Right lobe of liver (tissue), 6 donors: ENCODE measurements around the gene C1orf105. TPM values are rescaled to one million over a fixed set of nuclear protein-coding genes. Genes with fewer than 3 reads are reported as not detected.

ENCODE experiments used
- ATAC-seq, 4 donors: fragments of 200-7000 bp; cut with Tn5 transposase; one replicate each; pipeline ENCODE4 v1.9.1; 2020; ENCODE audit warnings: mild to moderate bottlenecking in 4 of 4, moderate library complexity in 4 of 4
- DNase-seq, 3 donors: peaks; one replicate each; pipeline ENCODE4 v3.0.0-alpha.2; 2020
- H3K27ac ChIP-seq, 3 donors: fragments of 200-600 bp; one replicate each; pipeline ENCODE4 v1.8.0; 2022
- H3K27me3 ChIP-seq, 2 donors: fragments of 200-600 bp; one replicate each; pipeline ENCODE4 v1.8.0; 2022
- H3K36me3 ChIP-seq, 4 donors: fragments of 200-600 bp; sonication (generic) in 1 of 4; one replicate each; pipeline versions ENCODE4 v1.5.1 to v1.8.0; 2017 to 2022; ENCODE audit warnings: control low read depth in 1 of 4
- H3K4me1 ChIP-seq, 4 donors: fragments of 200-600 bp; sonication (generic) in 1 of 4; one replicate each; pipeline versions ENCODE4 v1.5.1 to v1.8.0; 2017 to 2022; ENCODE audit warnings: control low read depth in 1 of 4
- H3K4me3 ChIP-seq, 3 donors: fragments of 200-600 bp; one replicate each; pipeline ENCODE4 v1.8.0; 2022
- H3K9me3 ChIP-seq, 4 donors: fragments of 200-600 bp; sonication (generic) in 1 of 4; one replicate each; pipeline versions ENCODE4 v1.5.1 to v1.8.0; 2017 to 2022; ENCODE audit warnings: control low read depth in 1 of 4
- CTCF ChIP-seq, 4 donors: fragments of 200-600 bp in 3 of 4; fragments of 450-650 bp in 1 of 4; IDR thresholded peaks; one replicate each; pipeline versions ENCODE4 v1.5.1 to v1.8.0; 2016 to 2022; ENCODE audit warnings: antibody characterized with exemption in 4 of 4, mild to moderate bottlenecking in 2 of 4
- POLR2A ChIP-seq: fragments of 450-650 bp; IDR thresholded peaks from one replicate; pipeline ENCODE4 v1.6.1; 2017; ENCODE audit warnings: antibody characterized with exemption, mild to moderate bottlenecking
- WGBS: methylation state at CpG from one replicate; pipeline ENCODE4 v1.1.6; 2018; ENCODE audit warnings: low coverage, low lambda C conversion rate; ENCODE audit not compliant: insufficient coverage; ENCODE audit errors: missing lambda C conversion rate; 5-methylcytosine and 5-hydroxymethylcytosine counted together
- intact Hi-C, 2 donors: fragments of 100-400 bp; cut with DNase I; formaldehyde crosslinking; loops; one replicate each; pipeline versions ENCODE4 v1.11.2 to v1.14.1; 2022
- total RNA-seq, 6 experiments: library from RNA; depleted of rRNA in 2 of 6; stranded (reverse); fragments of >200 nt in 2 of 6; fragmentation: NEBNext Ultra II Directional in 3 of 6; extraction: Animal tissue kit (Norgen Biotek cat#: 25700) in 3 of 6; gene quantifications; one replicate each; pipeline versions ENCODE4 v1.1.0 to v1.2.4, GENCODE V29; 2016 to 2023
- donor health status: DM: no; HTN: yes; CAD: no.
- donor health status: DM: no; HTN: no; CAD: no.
- donor health status: DM: no; HTN: no; CAD: no.
- donor health status: DM: no; HTN: yes; CAD: no.
- donor health status: DM: no; HTN: yes; CAD: no.

The C1orf105 gene
- total RNA-seq, 6 experiments from 2014 or later: 0.24 to 1.3 (median 0.46) TPM; not detected in 2

GRCh38 chr1:172397633-172398032 is 22.9 kb upstream of the C1orf105 start:
- Histone ChIP-seq H3K4me3 (no peak overlapping the region), H3K4me1 (no peaks in the 10 kb centered on the region), H3K27me3 (no peaks in the 10 kb centered on the region), H3K36me3 (no peaks in the 10 kb centered on the region), H3K9me3 (no peaks in the 10 kb centered on the region), H3K27ac (no peak overlapping the region)
- TF ChIP-seq POLR2A (no peak), CTCF (IDR thresholded peaks at IDR 0.05) (no peak)
- 64% methylated on average over 2 of the region's 2 CpGs for WGBS
- DNase-seq (no peak), ATAC-seq (no peak)
- intact Hi-C loops: no loop called here

GRCh38 chr1:172398193-172398592 is 22.3 kb upstream of the C1orf105 start:
- Histone ChIP-seq H3K27ac (no peak overlapping the region), H3K4me1 (no peaks in the 10 kb centered on the region), H3K27me3 (no peaks in the 10 kb centered on the region), H3K4me3 (no peak overlapping the region), H3K9me3 (no peaks in the 10 kb centered on the region), H3K36me3 (no peaks in the 10 kb centered on the region)
- ATAC-seq (no peak), DNase-seq (no peak)
- 60% methylated on average over 2 of the region's 2 CpGs for WGBS
- TF ChIP-seq CTCF (IDR thresholded peaks at IDR 0.05) (no peak), POLR2A (no peak)
- intact Hi-C loops: no loop called here

- Histone ChIP-seq H3K27me3 (no peaks in the 10 kb centered on the region), H3K36me3 (no peaks in the 10 kb centered on the region), H3K4me1 (no peaks in the 10 kb centered on the region), H3K9me3 (no peaks in the 10 kb centered on the region), H3K4me3 (no peak overlapping the region), H3K27ac (no peak overlapping the region)
- ATAC-seq (peak; percentile 52 to 75 (median 56)), DNase-seq (no peak)
- TF ChIP-seq POLR2A (no peak), CTCF (IDR thresholded peaks at IDR 0.05) (peak; percentile 55 to 65 (median 59))
- intact Hi-C loops: no loop called here
- 43% methylated on average over 9 of the region's 9 CpGs for WGBS
Measured at GRCh38 chr1:172398970-172399755, 21.3 kb upstream of the C1orf105 start.

- 65% methylated on average over 6 of the region's 6 CpGs for WGBS
- Histone ChIP-seq H3K4me1 (no peaks in the 10 kb centered on the region), H3K36me3 (no peaks in the 10 kb centered on the region), H3K4me3 (no peak overlapping the region), H3K27me3 (no peaks in the 10 kb centered on the region), H3K9me3 (no peaks in the 10 kb centered on the region), H3K27ac (no peak overlapping the region)
- intact Hi-C loops: no loop called here
- DNase-seq: no peak
- no peak for TF ChIP-seq CTCF (IDR thresholded peaks at IDR 0.05)
- TF ChIP-seq POLR2A: no peak
- ATAC-seq: no peak
Measured at GRCh38 chr1:172399756-172400721, 20.4 kb upstream of the C1orf105 start.
